GM23338 (cell line): ENCODE results near the gene GABBR1. TPM values are rescaled to one million over a fixed set of nuclear protein-coding genes. Genes with fewer than 3 reads are reported as not detected.

Source experiments
- ATAC-seq: fragments of 200-7000 bp; cut with Tn5 transposase; 3 replicates; pipeline ENCODE4 v1.9.1; 2020
- DNase-seq: peaks from one replicate; pipeline ENCODE4 v3.0.0-alpha.2; 2015; ENCODE audit warnings: low spot score
- H2AFZ ChIP-seq: fragments of 200-600 bp; sonication (generic); 2 replicates; pipeline ENCODE4 v1.8.0; 2016; ENCODE audit warnings: antibody characterized with exemption, mild to moderate bottlenecking, moderate library complexity
- H3F3A ChIP-seq: fragments of 200-600 bp; sonication (generic); replicated peaks from 2 replicates; pipeline ENCODE4 v1.8.0; 2017; ENCODE audit warnings: antibody characterized with exemption, mixed run types, low read depth
- H3K27ac ChIP-seq: fragments of 200-600 bp; sonication (generic); 2 replicates; pipeline ENCODE4 v1.6.1; 2016; ENCODE audit warnings: low read depth
- H3K27me3 ChIP-seq: fragments of 200-600 bp; sonication (generic); 2 replicates; pipeline ENCODE4 v1.8.0; 2016; ENCODE audit warnings: mild to moderate bottlenecking, mixed run types, moderate library complexity; ENCODE audit not compliant: insufficient read depth
- H3K36me3 ChIP-seq: fragments of 200-600 bp; sonication (generic); 2 replicates; pipeline ENCODE4 v1.8.0; 2016; ENCODE audit warnings: mild to moderate bottlenecking; ENCODE audit not compliant: insufficient read depth
- H3K4me1 ChIP-seq: fragments of 200-600 bp; sonication (generic); 2 replicates; pipeline ENCODE4 v1.8.0; 2016; ENCODE audit warnings: mild to moderate bottlenecking, moderate library complexity; ENCODE audit not compliant: insufficient read depth
- H3K4me2 ChIP-seq: fragments of 200-600 bp; sonication (generic); 2 replicates; pipeline ENCODE4 v1.7.1; 2017; ENCODE audit warnings: mixed run types
- H3K4me3 ChIP-seq: fragments of 200-600 bp; sonication (generic); 2 replicates; pipeline ENCODE4 v1.6.1; 2016; ENCODE audit warnings: mixed run types
- H3K79me2 ChIP-seq: fragments of 200-600 bp; sonication (generic); replicated peaks from 2 replicates; pipeline ENCODE4 v1.8.0; 2017; ENCODE audit warnings: mild to moderate bottlenecking; ENCODE audit not compliant: insufficient read depth
- H3K9me2 ChIP-seq: fragments of 200-600 bp; sonication (generic); 2 replicates; pipeline ENCODE4 v1.8.0; 2017; ENCODE audit not compliant: insufficient read depth
- H4K20me1 ChIP-seq: fragments of 200-600 bp; sonication (generic); replicated peaks from 2 replicates; pipeline ENCODE4 v1.8.0; 2017; ENCODE audit warnings: mild to moderate bottlenecking; ENCODE audit not compliant: insufficient read depth
- H3K27ac Mint-ChIP-seq: 2 replicates; pipeline ENCODE4 v1.8.0; 2020; ENCODE audit warnings: inconsistent platforms, mild to moderate bottlenecking, moderate library complexity, mixed read lengths
- H3K27me3 Mint-ChIP-seq: 3 replicates; pipeline ENCODE4 v1.8.0; 2022; ENCODE audit warnings: low read depth, mild to moderate bottlenecking, moderate library complexity, mixed read lengths, inconsistent platforms; ENCODE audit not compliant: insufficient read depth, poor library complexity
- H3K36me3 Mint-ChIP-seq: 3 replicates; pipeline ENCODE4 v1.8.0; 2021; ENCODE audit warnings: low read depth, mild to moderate bottlenecking, inconsistent platforms, moderate library complexity, mixed read lengths
- H3K4me1 Mint-ChIP-seq: 3 replicates; pipeline ENCODE4 v1.8.0; 2020; ENCODE audit warnings: mild to moderate bottlenecking, inconsistent platforms, mixed read lengths
- H3K4me3 Mint-ChIP-seq: 3 replicates; pipeline ENCODE4 v1.8.0; 2021; ENCODE audit warnings: moderate library complexity, mild to moderate bottlenecking, inconsistent platforms, mixed read lengths
- H3K9me3 Mint-ChIP-seq: 3 replicates; pipeline ENCODE4 v1.8.0; 2020; ENCODE audit warnings: moderate library complexity, mild to moderate bottlenecking, inconsistent platforms, mixed read lengths
- CREB1 ChIP-seq: fragments of 250-450 bp; sonication (Bioruptor Pico); IDR thresholded peaks from 2 replicates; pipeline ENCODE4 v1.5.0; 2020; ENCODE audit warnings: low read depth, mild to moderate bottlenecking, moderate library complexity
- EZH2phosphoT487 ChIP-seq: fragments of 200-600 bp; sonication (generic); IDR thresholded peaks from one replicate; pipeline ENCODE4 v1.8.1; 2018; ENCODE audit warnings: antibody characterized with exemption; ENCODE audit not compliant: unreplicated experiment
- POLR2AphosphoS5 ChIP-seq: IDR thresholded peaks from 2 replicates; pipeline ENCODE4 v1.6.1; 2016; ENCODE audit warnings: antibody characterized with exemption, low read depth
- polyA plus RNA-seq: library from polyadenylated mRNA; unstranded; fragments of >200 nt; fragmentation: Nextera tagmentation; extraction: Ambion mirVana; gene quantifications from 2 replicates; pipeline ENCODE4 v1.2.1, GENCODE V29; 2016
- total RNA-seq: library from RNA; depleted of rRNA; stranded (reverse); fragments of >200 nt; shearing (Covaris generic); gene quantifications from 2 replicates; pipeline ENCODE4 v1.2.3, GENCODE V29; 2014
- TF ChIP-seq, protein P1 (sequence below): fragments of 250-450 bp; sonication (Bioruptor Pico); IDR thresholded peaks from 2 replicates; pipeline ENCODE4 v1.5.0; 2020; ENCODE audit warnings: mild to moderate bottlenecking, moderate library complexity
- TF ChIP-seq, protein P2 (sequence below): IDR thresholded peaks from one replicate; pipeline ENCODE4 v1.6.1; 2018; ENCODE audit warnings: antibody characterized with exemption; ENCODE audit not compliant: unreplicated experiment

The GABBR1 gene
- total and polyA plus RNA-seq, 2 experiments from 2014 or later: 42.8 to 78.9 TPM

DNA sequence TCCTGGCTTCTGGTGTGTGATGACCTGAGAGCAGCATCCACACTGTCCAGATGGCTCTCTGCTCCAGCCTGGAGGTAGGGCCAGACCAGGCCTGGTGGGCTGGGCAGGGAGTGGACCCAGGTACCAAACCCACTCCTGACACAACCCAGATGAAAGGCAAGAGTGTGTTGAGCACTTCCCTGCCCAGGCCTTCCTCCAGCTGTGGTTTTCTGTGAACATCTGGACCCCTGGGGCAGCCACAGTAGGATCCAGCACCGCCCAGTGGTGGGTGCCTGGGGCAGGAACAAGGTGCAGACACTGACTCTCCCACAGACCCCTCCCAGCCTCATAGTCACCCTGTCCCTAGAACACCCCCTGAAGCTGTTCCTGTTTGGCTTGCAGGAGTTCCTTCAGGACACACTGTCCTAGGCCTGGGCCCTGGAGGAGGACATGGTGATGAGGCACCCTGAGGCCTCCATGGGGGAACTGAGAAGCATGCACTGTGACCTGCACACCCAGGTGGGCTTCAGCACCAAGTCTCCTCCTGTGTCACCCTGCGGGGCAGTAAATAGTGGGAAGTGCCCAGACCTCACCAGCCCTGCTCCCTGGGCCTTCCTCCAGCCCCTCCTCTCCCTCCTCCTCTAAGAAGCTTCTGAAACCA lies 102.2 kb downstream of the GABBR1 start:
- Histone ChIP-seq H2AFZ (no peak overlapping the region), H3K4me3 (no peak overlapping the region), H3K9me2 (0 out of 2 replicates have a peak, but pooled peaks cover 8% of the 10 kb centered on the region), H3K36me3 (no peaks in the 10 kb centered on the region), H4K20me1 (no peaks in the 10 kb centered on the region), H3K4me1 (no peaks in the 10 kb centered on the region), H3K4me2 (no peak overlapping the region), H3K79me2 (no peaks in the 10 kb centered on the region), H3K27me3 (no peaks in the 10 kb centered on the region), H3F3A (no peaks in the 10 kb centered on the region), H3K27ac (no peak overlapping the region)
- no peak for ATAC-seq
- Mint-ChIP-seq H3K36me3 (no peaks in the 10 kb centered on the region), H3K9me3 (no peaks in the 10 kb centered on the region; the same call in 1 of the 3 replicates), H3K4me3 (no peak overlapping the region), H3K27ac (no peak overlapping the region), H3K4me1 (peaks cover 3% of the 10 kb centered on the region; the same call in 2 of the 3 replicates), H3K27me3 (peaks cover 7% of the 10 kb centered on the region)
- no peak for TF ChIP-seq EZH2phosphoT487
- TF ChIP-seq POLR2AphosphoS5: no peak
- DNase-seq: no peak

DNA sequence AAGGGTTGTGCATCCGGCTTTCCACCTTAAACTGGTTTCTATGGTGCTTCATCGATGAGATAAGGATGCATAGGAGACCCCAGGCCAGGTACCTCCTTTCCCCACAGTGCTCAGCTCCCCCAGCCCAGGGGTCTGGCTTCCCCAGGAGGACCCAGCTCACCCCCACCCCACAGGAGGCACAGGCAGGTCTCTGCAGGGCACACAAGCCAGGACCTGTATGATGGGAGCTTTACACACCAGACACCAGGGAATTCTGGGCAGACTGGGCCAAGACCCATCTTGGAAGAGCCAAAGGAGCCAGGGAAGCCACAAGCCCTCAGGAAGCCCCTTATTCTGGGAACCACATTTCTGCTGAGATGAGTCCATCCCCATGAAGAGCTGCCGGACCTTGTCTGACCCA lies 103.0 kb downstream of the GABBR1 start:
- Histone ChIP-seq H2AFZ (no peak overlapping the region), H3F3A (no peaks in the 10 kb centered on the region), H4K20me1 (no peaks in the 10 kb centered on the region), H3K4me2 (no peak overlapping the region), H3K9me2 (0 out of 2 replicates have a peak, but pooled peaks cover 8% of the 10 kb centered on the region), H3K36me3 (no peaks in the 10 kb centered on the region), H3K27me3 (no peaks in the 10 kb centered on the region), H3K4me3 (no peak overlapping the region), H3K79me2 (no peaks in the 10 kb centered on the region), H3K4me1 (no peaks in the 10 kb centered on the region), H3K27ac (no peak overlapping the region)
- no peaks in the 10 kb centered on the region; the same call in 1 of the 3 replicates for H3K9me3 Mint-ChIP-seq
- peaks cover 12% of the 10 kb centered on the region for H3K4me1 Mint-ChIP-seq
- DNase-seq: no peak
- peaks cover 7% of the 10 kb centered on the region for H3K27me3 Mint-ChIP-seq
- TF ChIP-seq CREB1 (CRISPR knock-in tag): no peak
- TF ChIP-seq, protein P1, sequence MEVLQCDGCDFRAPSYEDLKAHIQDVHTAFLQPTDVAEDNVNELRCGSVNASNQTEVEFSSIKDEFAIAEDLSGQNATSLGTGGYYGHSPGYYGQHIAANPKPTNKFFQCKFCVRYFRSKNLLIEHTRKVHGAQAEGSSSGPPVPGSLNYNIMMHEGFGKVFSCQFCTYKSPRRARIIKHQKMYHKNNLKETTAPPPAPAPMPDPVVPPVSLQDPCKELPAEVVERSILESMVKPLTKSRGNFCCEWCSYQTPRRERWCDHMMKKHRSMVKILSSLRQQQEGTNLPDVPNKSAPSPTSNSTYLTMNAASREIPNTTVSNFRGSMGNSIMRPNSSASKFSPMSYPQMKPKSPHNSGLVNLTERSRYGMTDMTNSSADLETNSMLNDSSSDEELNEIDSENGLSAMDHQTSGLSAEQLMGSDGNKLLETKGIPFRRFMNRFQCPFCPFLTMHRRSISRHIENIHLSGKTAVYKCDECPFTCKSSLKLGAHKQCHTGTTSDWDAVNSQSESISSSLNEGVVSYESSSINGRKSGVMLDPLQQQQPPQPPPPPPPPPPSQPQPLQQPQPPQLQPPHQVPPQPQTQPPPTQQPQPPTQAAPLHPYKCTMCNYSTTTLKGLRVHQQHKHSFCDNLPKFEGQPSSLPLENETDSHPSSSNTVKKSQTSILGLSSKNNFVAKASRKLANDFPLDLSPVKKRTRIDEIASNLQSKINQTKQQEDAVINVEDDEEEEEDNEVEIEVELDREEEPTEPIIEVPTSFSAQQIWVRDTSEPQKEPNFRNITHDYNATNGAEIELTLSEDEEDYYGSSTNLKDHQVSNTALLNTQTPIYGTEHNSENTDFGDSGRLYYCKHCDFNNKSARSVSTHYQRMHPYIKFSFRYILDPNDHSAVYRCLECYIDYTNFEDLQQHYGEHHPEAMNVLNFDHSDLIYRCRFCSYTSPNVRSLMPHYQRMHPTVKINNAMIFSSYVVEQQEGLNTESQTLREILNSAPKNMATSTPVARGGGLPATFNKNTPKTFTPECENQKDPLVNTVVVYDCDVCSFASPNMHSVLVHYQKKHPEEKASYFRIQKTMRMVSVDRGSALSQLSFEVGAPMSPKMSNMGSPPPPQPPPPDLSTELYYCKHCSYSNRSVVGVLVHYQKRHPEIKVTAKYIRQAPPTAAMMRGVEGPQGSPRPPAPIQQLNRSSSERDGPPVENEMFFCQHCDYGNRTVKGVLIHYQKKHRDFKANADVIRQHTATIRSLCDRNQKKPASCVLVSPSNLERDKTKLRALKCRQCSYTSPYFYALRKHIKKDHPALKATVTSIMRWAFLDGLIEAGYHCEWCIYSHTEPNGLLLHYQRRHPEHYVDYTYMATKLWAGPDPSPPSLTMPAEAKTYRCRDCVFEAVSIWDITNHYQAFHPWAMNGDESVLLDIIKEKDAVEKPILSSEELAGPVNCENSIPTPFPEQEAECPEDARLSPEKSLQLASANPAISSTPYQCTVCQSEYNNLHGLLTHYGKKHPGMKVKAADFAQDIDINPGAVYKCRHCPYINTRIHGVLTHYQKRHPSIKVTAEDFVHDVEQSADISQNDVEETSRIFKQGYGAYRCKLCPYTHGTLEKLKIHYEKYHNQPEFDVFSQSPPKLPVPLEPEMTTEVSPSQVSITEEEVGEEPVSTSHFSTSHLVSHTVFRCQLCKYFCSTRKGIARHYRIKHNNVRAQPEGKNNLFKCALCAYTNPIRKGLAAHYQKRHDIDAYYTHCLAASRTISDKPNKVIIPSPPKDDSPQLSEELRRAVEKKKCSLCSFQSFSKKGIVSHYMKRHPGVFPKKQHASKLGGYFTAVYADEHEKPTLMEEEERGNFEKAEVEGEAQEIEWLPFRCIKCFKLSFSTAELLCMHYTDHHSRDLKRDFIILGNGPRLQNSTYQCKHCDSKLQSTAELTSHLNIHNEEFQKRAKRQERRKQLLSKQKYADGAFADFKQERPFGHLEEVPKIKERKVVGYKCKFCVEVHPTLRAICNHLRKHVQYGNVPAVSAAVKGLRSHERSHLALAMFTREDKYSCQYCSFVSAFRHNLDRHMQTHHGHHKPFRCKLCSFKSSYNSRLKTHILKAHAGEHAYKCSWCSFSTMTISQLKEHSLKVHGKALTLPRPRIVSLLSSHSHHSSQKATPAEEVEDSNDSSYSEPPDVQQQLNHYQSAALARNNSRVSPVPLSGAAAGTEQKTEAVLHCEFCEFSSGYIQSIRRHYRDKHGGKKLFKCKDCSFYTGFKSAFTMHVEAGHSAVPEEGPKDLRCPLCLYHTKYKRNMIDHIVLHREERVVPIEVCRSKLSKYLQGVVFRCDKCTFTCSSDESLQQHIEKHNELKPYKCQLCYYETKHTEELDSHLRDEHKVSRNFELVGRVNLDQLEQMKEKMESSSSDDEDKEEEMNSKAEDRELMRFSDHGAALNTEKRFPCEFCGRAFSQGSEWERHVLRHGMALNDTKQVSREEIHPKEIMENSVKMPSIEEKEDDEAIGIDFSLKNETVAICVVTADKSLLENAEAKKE (CRISPR knock-in tag): no peak
- TF ChIP-seq, protein P2, sequence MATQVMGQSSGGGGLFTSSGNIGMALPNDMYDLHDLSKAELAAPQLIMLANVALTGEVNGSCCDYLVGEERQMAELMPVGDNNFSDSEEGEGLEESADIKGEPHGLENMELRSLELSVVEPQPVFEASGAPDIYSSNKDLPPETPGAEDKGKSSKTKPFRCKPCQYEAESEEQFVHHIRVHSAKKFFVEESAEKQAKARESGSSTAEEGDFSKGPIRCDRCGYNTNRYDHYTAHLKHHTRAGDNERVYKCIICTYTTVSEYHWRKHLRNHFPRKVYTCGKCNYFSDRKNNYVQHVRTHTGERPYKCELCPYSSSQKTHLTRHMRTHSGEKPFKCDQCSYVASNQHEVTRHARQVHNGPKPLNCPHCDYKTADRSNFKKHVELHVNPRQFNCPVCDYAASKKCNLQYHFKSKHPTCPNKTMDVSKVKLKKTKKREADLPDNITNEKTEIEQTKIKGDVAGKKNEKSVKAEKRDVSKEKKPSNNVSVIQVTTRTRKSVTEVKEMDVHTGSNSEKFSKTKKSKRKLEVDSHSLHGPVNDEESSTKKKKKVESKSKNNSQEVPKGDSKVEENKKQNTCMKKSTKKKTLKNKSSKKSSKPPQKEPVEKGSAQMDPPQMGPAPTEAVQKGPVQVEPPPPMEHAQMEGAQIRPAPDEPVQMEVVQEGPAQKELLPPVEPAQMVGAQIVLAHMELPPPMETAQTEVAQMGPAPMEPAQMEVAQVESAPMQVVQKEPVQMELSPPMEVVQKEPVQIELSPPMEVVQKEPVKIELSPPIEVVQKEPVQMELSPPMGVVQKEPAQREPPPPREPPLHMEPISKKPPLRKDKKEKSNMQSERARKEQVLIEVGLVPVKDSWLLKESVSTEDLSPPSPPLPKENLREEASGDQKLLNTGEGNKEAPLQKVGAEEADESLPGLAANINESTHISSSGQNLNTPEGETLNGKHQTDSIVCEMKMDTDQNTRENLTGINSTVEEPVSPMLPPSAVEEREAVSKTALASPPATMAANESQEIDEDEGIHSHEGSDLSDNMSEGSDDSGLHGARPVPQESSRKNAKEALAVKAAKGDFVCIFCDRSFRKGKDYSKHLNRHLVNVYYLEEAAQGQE: no peak
- no peaks in the 10 kb centered on the region for H3K36me3 Mint-ChIP-seq
- no peak for ATAC-seq
- H3K4me3 Mint-ChIP-seq: no peak overlapping the region
- H3K27ac Mint-ChIP-seq: no peak overlapping the region
